HUES48 (cell line): Measurements from ENCODE around the gene METTL22.

Source experiments
- H3K27ac ChIP-seq: one replicate; pipeline ENCODE4 v1.7.0; 2013; ENCODE audit warnings: low read depth, low read length, inconsistent platforms
- H3K27me3 ChIP-seq: 2 replicates; pipeline ENCODE4 v1.6.1; 2013; ENCODE audit warnings: mild to moderate bottlenecking, low read length; ENCODE audit not compliant: control insufficient read depth, insufficient read depth
- H3K36me3 ChIP-seq: 2 replicates; pipeline ENCODE4 v1.6.1; 2013; ENCODE audit warnings: low read length; ENCODE audit not compliant: control insufficient read depth, insufficient read depth
- H3K4me1 ChIP-seq: 2 replicates; pipeline ENCODE4 v1.6.1; 2013; ENCODE audit warnings: mild to moderate bottlenecking, low read length; ENCODE audit not compliant: control insufficient read depth, insufficient read depth
- H3K4me3 ChIP-seq: 2 replicates; pipeline ENCODE4 v1.5.1; 2013; ENCODE audit warnings: mild to moderate bottlenecking, low read depth, low read length
- H3K9ac ChIP-seq: 2 replicates; pipeline ENCODE4 v1.6.1; 2013; ENCODE audit warnings: mild to moderate bottlenecking, low read depth, low read length, moderate library complexity
- H3K9me3 ChIP-seq: 2 replicates; pipeline ENCODE4 v1.6.1; 2013; ENCODE audit warnings: low read length; ENCODE audit not compliant: control insufficient read depth, insufficient read depth

Gene METTL22

DNA sequence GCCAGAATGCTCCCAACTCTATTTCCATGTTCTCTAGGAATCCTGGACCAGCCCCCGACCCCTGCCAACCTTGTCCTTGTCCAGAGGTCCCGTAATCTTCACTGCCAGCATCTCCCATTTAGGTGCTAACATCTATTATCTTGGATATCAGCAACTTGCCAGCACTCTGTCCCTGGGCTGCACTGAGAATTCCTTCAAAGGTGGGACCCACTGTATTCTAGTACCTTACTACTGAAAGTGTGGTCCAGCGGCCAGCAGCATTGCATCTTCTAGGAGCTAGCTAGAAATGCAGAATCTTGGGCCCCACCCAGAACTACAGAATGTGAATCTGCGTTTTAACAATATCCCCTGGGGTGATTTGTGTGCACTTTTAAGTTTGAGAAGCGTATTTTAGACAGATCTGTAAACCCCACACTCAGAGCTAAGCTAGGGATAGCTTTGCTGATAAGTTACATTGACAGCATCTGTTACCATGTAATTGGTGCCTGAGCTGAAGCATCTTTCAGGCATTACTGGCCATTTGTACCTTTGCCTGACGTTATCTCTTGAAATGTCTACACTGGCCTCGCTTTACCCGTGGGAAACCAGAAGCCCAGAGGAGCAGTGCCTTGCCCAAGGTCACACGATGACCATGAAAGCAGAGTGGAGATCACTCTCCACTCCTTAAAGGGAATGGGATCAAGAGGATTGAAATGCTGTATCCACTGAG, 61.2 kb downstream of the METTL22 start:
- H3K27me3 ChIP-seq, result no peaks in the 10 kb centered on the region
- no peaks in the 10 kb centered on the region for H3K9me3 ChIP-seq
- H3K36me3 ChIP-seq, result no peaks in the 10 kb centered on the region
- H3K9ac ChIP-seq, result no peak overlapping the region
- peaks cover 8% of the 10 kb centered on the region; the same call in 1 of the 2 replicates for H3K4me1 ChIP-seq
- H3K27ac ChIP-seq, result no peak overlapping the region
- H3K4me3 ChIP-seq, result no peak overlapping the region

- Histone ChIP-seq H3K27ac (no peak overlapping the region), H3K9me3 (no peaks in the 10 kb centered on the region), H3K36me3 (no peaks in the 10 kb centered on the region), H3K27me3 (no peaks in the 10 kb centered on the region), H3K4me1 (peaks cover 8% of the 10 kb centered on the region; the same call in 1 of the 2 replicates), H3K4me3 (no peak overlapping the region), H3K9ac (no peak overlapping the region)
Measured at GRCh38 chr16:8683640-8684039, 62.1 kb downstream of the METTL22 start.

DNA sequence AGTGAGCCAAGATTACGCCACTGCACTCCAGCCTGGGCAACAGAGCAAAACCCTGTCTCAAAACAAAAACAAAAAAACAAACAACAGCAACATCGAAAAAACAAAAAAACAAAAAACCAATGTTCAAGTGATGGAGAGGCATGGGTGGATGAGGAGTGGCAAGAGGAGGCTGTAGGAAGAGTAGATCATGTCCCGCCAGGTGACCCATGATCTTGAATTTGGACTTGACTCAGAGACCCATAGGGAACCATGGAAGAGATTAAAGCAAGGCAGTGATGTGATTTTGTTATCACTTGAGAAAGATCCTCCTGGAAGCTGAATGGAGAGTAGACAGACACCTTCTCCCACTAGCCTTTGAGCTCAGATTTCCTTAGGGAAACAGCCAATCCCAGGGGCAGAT, 64.1 kb downstream of the METTL22 start:
- H3K9me3 ChIP-seq, result no peaks in the 10 kb centered on the region
- no peak overlapping the region for H3K9ac ChIP-seq
- H3K4me1 ChIP-seq, result peaks cover 8% of the 10 kb centered on the region; the same call in 1 of the 2 replicates
- H3K36me3 ChIP-seq, result no peaks in the 10 kb centered on the region
- no peak overlapping the region for H3K27ac ChIP-seq
- no peaks in the 10 kb centered on the region for H3K27me3 ChIP-seq
- no peak overlapping the region for H3K4me3 ChIP-seq

GRCh38 chr16:8686031-8686621, 64.6 kb downstream of the METTL22 start:
- Histone ChIP-seq H3K4me1 (peaks cover 8% of the 10 kb centered on the region; the same call in 1 of the 2 replicates), H3K4me3 (no peak overlapping the region), H3K36me3 (no peaks in the 10 kb centered on the region), H3K9me3 (no peaks in the 10 kb centered on the region), H3K9ac (no peak overlapping the region), H3K27ac (no peak overlapping the region), H3K27me3 (no peaks in the 10 kb centered on the region)

DNA sequence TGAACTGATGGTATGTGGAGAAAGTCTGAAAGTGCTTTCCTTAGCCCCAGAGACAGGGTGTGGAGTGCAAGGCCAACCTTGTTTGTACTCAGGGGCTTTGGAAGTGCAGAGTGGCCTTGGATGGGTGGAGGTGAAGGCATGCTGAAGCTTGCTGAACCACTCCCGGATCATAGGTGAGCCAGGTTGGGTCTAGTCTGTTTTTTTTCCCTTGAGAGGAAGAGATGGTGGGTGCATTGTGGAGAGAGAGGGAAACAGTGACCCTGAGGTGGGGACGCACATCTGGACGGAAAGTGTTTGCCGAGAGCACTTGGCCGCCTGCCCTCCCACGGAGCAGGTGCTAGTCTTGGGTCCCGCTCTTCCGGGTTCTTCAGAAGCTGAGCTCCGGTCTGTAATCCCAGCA, 65.4 kb downstream of the METTL22 start:
- peaks cover 8% of the 10 kb centered on the region; the same call in 1 of the 2 replicates for H3K4me1 ChIP-seq
- H3K4me3 ChIP-seq, result no peak overlapping the region
- H3K27me3 ChIP-seq, result no peaks in the 10 kb centered on the region
- H3K9me3 ChIP-seq, result no peaks in the 10 kb centered on the region
- H3K36me3 ChIP-seq, result no peaks in the 10 kb centered on the region
- no peak overlapping the region for H3K27ac ChIP-seq
- no peak overlapping the region for H3K9ac ChIP-seq

- Histone ChIP-seq H3K9me3 (no peaks in the 10 kb centered on the region), H3K9ac (no peak overlapping the region), H3K27ac (no peak overlapping the region), H3K36me3 (no peaks in the 10 kb centered on the region), H3K27me3 (no peaks in the 10 kb centered on the region), H3K4me1 (peaks cover 8% of the 10 kb centered on the region; the same call in 1 of the 2 replicates), H3K4me3 (no peak overlapping the region)
Measured at GRCh38 chr16:8689686-8690085, 68.2 kb downstream of the METTL22 start.

- Histone ChIP-seq H3K9ac (no peak overlapping the region), H3K4me1 (no peaks in the 10 kb centered on the region; the same call in 1 of the 2 replicates), H3K9me3 (no peaks in the 10 kb centered on the region), H3K36me3 (no peaks in the 10 kb centered on the region), H3K4me3 (no peak overlapping the region), H3K27ac (no peak overlapping the region), H3K27me3 (no peaks in the 10 kb centered on the region)
Measured at GRCh38 chr16:8691728-8692127, 70.2 kb downstream of the METTL22 start.

- H3K4me3 ChIP-seq, result no peak overlapping the region
- H3K9me3 ChIP-seq, result no peaks in the 10 kb centered on the region
- no peak overlapping the region for H3K27ac ChIP-seq
- no peaks in the 10 kb centered on the region for H3K4me1 ChIP-seq
- H3K36me3 ChIP-seq, result no peaks in the 10 kb centered on the region
- no peak overlapping the region for H3K9ac ChIP-seq
- H3K27me3 ChIP-seq, result no peaks in the 10 kb centered on the region
Measured at GRCh38 chr16:8694795-8695728, 73.6 kb downstream of the METTL22 start.

- H3K27ac ChIP-seq, result no peak overlapping the region
- H3K9me3 ChIP-seq, result no peaks in the 10 kb centered on the region
- no peak overlapping the region for H3K4me3 ChIP-seq
- H3K4me1 ChIP-seq, result no peaks in the 10 kb centered on the region
- no peaks in the 10 kb centered on the region for H3K27me3 ChIP-seq
- no peaks in the 10 kb centered on the region for H3K36me3 ChIP-seq
- no peak overlapping the region for H3K9ac ChIP-seq
Measured at GRCh38 chr16:8696880-8697279, 75.4 kb downstream of the METTL22 start.

DNA sequence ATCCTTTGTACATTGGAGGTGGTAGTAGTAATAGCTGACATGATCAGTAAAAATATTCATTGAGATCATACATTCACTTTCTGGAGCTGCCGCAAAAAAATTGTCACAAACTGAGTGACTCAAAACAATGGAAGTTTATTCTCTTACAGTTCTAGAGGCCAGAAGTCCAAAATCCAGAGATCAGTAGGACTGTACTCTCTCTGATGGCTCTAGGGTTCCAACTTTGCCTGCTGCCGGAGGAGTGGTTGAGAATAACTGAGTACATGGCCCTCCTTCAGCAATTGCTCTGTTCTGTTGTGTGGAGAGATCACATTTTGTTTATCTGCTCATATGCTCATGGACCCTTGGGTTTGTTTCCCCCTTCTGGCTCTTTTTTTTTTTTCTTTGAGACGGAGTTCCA, 76.5 kb downstream of the METTL22 start:
- Histone ChIP-seq H3K27ac (no peak overlapping the region), H3K9me3 (no peaks in the 10 kb centered on the region), H3K4me1 (no peaks in the 10 kb centered on the region), H3K9ac (no peak overlapping the region), H3K36me3 (no peaks in the 10 kb centered on the region), H3K4me3 (no peak overlapping the region), H3K27me3 (no peaks in the 10 kb centered on the region)
